ENCODE data around the gene DHX58. TPM values are rescaled to one million over a fixed set of nuclear protein-coding genes. Genes with fewer than 3 reads are reported as not detected.

The DHX58 gene
- total RNA-seq, 2 experiments from 2014 or later: 33.5 to 35.6 TPM

GRCh38 chr17:42110301-42111264 is 1.9 kb downstream of the DHX58 start:
- ChIA-PET POLR2A (interaction anchor here (0.6 to 4.4 kb wide), 4 partner anchors 10 to 570 kb away, joined by 3 to 43 read pairs (median 14); partner anchors contain the start of genes CNP, DNAJC7 and KAT2A), CTCF (interaction anchor here (1.1 to 1.8 kb wide), 3 partner anchors 9 to 91 kb away, joined by 3 to 6 read pairs (median 3); partner anchors contain the start of gene NKIRAS2)
- no peak overlapping the region for H3K4me3 ChIP-seq (ENCODE audit: low read length)
- Mint-ChIP-seq H3K9me3 (no peaks in the 10 kb centered on the region), H3K27ac (peak overlapping the region; percentile 87), H3K27me3 (no peaks in the 10 kb centered on the region), H3K4me1 (ENCODE audit: low read depth) (peaks cover 47% of the 10 kb centered on the region), H3K4me3 (peak overlapping the region; percentile 72), H3K36me3 (ENCODE audit: low read depth) (peaks cover 12% of the 10 kb centered on the region)
- H3K4me1 ChIP-seq (ENCODE audit: insufficient read depth, low read length): peaks cover 53% of the 10 kb centered on the region
- H3K27me3 ChIP-seq (ENCODE audit: control insufficient read depth in 1 of 2, insufficient read depth in 2 of 2, low read length in 2 of 2): no peaks in the 10 kb centered on the region
- no peak overlapping the region for H3K27ac ChIP-seq (ENCODE audit: low read depth in 1 of 2, low read length in 2 of 2)
- no peak for TF ChIP-seq CTCF (IDR thresholded peaks at IDR 0.05)
- peak in 1 of 14 experiments; percentile 29 for DNase-seq
- ATAC-seq (ENCODE audit: poor library complexity): no peak
- intact Hi-C loops (cut with DNase I, micrococcal nuclease): loop anchor here in 1 of 2 experiments (5.0 kb wide), 1 partner anchor 188 kb away; no protein-coding TSS in a partner anchor
- H3K9me3 ChIP-seq (ENCODE audit: control insufficient read depth in 1 of 2, insufficient read depth in 1 of 2, low read length in 2 of 2): no peaks in the 10 kb centered on the region
- H3K36me3 ChIP-seq (ENCODE audit: insufficient read depth, low read length): peaks cover 30% of the 10 kb centered on the region

- Mint-ChIP-seq H3K4me1 (ENCODE audit: low read depth) (peaks cover 40% of the 10 kb centered on the region), H3K36me3 (ENCODE audit: low read depth) (peaks cover 11% of the 10 kb centered on the region), H3K27me3 (no peaks in the 10 kb centered on the region), H3K27ac (no peak overlapping the region), H3K9me3 (no peaks in the 10 kb centered on the region), H3K4me3 (peak overlapping the region; percentile 51)
- ChIA-PET POLR2A (interaction anchor here (1.2 kb wide), 1 partner anchor 143 kb away, joined by 4 read pairs; the partner anchor contains the start of gene CNP), CTCF (interaction anchor here (1.8 kb wide), 1 partner anchor 89 kb away, joined by 6 read pairs; the partner anchor contains the start of gene NKIRAS2)
- intact Hi-C loops (cut with DNase I, micrococcal nuclease): no loop called here
- Histone ChIP-seq H3K4me1 (ENCODE audit: insufficient read depth, low read length) (peaks cover 53% of the 10 kb centered on the region), H3K27ac (ENCODE audit: low read depth in 1 of 2, low read length in 2 of 2) (no peak overlapping the region), H3K27me3 (ENCODE audit: control insufficient read depth in 1 of 2, insufficient read depth in 2 of 2, low read length in 2 of 2) (no peaks in the 10 kb centered on the region), H3K4me3 (ENCODE audit: low read length) (no peak overlapping the region), H3K9me3 (ENCODE audit: control insufficient read depth in 1 of 2, insufficient read depth in 1 of 2, low read length in 2 of 2) (no peaks in the 10 kb centered on the region), H3K36me3 (ENCODE audit: insufficient read depth, low read length) (peaks cover 39% of the 10 kb centered on the region)
- TF ChIP-seq CTCF (IDR thresholded peaks at IDR 0.05): no peak
- no peak for ATAC-seq (ENCODE audit: poor library complexity)
- DNase-seq: peak in 1 of 14 experiments; percentile 9
Measured at GRCh38 chr17:42109086-42109485, 3.4 kb downstream of the DHX58 start.

- Mint-ChIP-seq H3K27ac (peak overlapping the region; percentile 81), H3K4me1 (ENCODE audit: low read depth) (peaks cover 40% of the 10 kb centered on the region), H3K27me3 (no peaks in the 10 kb centered on the region), H3K9me3 (no peaks in the 10 kb centered on the region), H3K4me3 (peak overlapping the region; percentile 83), H3K36me3 (ENCODE audit: low read depth) (peaks cover 10% of the 10 kb centered on the region)
- ChIA-PET POLR2A (interaction anchor here (0.7 kb wide), 1 partner anchor 177 kb away, joined by 3 read pairs; the partner anchor contains the start of gene ODAD4), CTCF (no interaction called here)
- intact Hi-C loops (cut with DNase I, micrococcal nuclease): no loop called here
- TF ChIP-seq CTCF (IDR thresholded peaks at IDR 0.05): no peak
- Histone ChIP-seq H3K4me1 (ENCODE audit: insufficient read depth, low read length) (peaks cover 45% of the 10 kb centered on the region), H3K27me3 (ENCODE audit: control insufficient read depth in 1 of 2, insufficient read depth in 2 of 2, low read length in 2 of 2) (no peaks in the 10 kb centered on the region), H3K36me3 (ENCODE audit: insufficient read depth, low read length) (peaks cover 45% of the 10 kb centered on the region), H3K4me3 (ENCODE audit: low read length) (peak overlapping the region; percentile 30), H3K27ac (ENCODE audit: low read depth in 1 of 2, low read length in 2 of 2) (no peak overlapping the region), H3K9me3 (ENCODE audit: control insufficient read depth in 1 of 2, insufficient read depth in 1 of 2, low read length in 2 of 2) (no peaks in the 10 kb centered on the region)
- peak; percentile 88 to 96 (median 91) for DNase-seq
- ATAC-seq (ENCODE audit: poor library complexity): peak; percentile 85
Measured at GRCh38 chr17:42107597-42108576, 4.6 kb downstream of the DHX58 start.
